ENCODE results near the gene TPST1.

GRCh38 chr7:66257481-66257880 is 52.3 kb downstream of the TPST1 start:
- no peak for TF ChIP-seq POLR2A (IDR thresholded peaks at IDR 0.05)
- TF ChIP-seq CTCF (IDR thresholded peaks at IDR 0.05), result no peak

Measured in thyroid gland (tissue), 4 donors.